IMR-90 (cell line): ENCODE results near the gene LTBP1.

Source experiments
- BHLHE40 ChIP-seq: fragments of 150-350 bp; IDR thresholded peaks from 2 replicates; pipeline ENCODE4 v1.6.1; 2016; ENCODE audit warnings: mild to moderate bottlenecking, low read depth, low read length
- CEBPB ChIP-seq: IDR thresholded peaks from 2 replicates; pipeline ENCODE4 v1.6.1; 2012; ENCODE audit warnings: low read depth, low read length, improper control_type of control experiment
- CHD1 ChIP-seq: IDR thresholded peaks from 2 replicates; pipeline ENCODE4 v1.6.1; 2012; ENCODE audit warnings: low read depth, low read length, improper control_type of control experiment
- CTCF ChIP-seq: conservative IDR thresholded peaks from 2 replicates; pipeline ENCODE4 v1.5.1; 2012; ENCODE audit warnings: mild to moderate bottlenecking, low read depth, low read length, improper control_type of control experiment
- ELK1 ChIP-seq: fragments of 150-350 bp; IDR thresholded peaks from 2 replicates; pipeline ENCODE4 v1.6.1; 2016; ENCODE audit warnings: low read depth, mild to moderate bottlenecking, low read length, moderate library complexity, borderline replicate concordance
- MAFK ChIP-seq: IDR thresholded peaks from 2 replicates; pipeline ENCODE4 v1.6.1; 2012; ENCODE audit warnings: low read depth, low read length, improper control_type of control experiment
- MXI1 ChIP-seq: IDR thresholded peaks from 2 replicates; pipeline ENCODE4 v1.6.1; 2012; ENCODE audit warnings: low read depth, mild to moderate bottlenecking, low read length, moderate library complexity, borderline replicate concordance
- NFE2L2 ChIP-seq: fragments of 150-350 bp; IDR thresholded peaks from 2 replicates; pipeline ENCODE4 v1.6.1; 2016; ENCODE audit warnings: low read depth, mild to moderate bottlenecking, low read length
- POLR2A ChIP-seq: IDR thresholded peaks from 2 replicates; pipeline ENCODE4 v1.6.1; 2012; ENCODE audit warnings: mild to moderate bottlenecking, low read depth, low read length
- RAD21 ChIP-seq: IDR thresholded peaks from 2 replicates; pipeline ENCODE4 v1.6.1; 2012; ENCODE audit warnings: low read length, improper control_type of control experiment
- RCOR1 ChIP-seq: IDR thresholded peaks from 2 replicates; pipeline ENCODE4 v1.6.1; 2012; ENCODE audit warnings: mild to moderate bottlenecking, low read length, improper control_type of control experiment; ENCODE audit not compliant: insufficient replicate concordance
- RFX5 ChIP-seq: IDR thresholded peaks from 2 replicates; pipeline ENCODE4 v1.8.0; 2012; ENCODE audit warnings: low read depth, mild to moderate bottlenecking, low read length, moderate library complexity
- SMC3 ChIP-seq: fragments of 150-350 bp; IDR thresholded peaks from 2 replicates; pipeline ENCODE4 v1.6.1; 2016; ENCODE audit warnings: low read depth, mild to moderate bottlenecking, antibody characterized with exemption, low read length, moderate library complexity

GRCh38 chr2:33188799-33189198, 242.0 kb downstream of the LTBP1 start:
- TF ChIP-seq RFX5, result no peak
- no peak for TF ChIP-seq CTCF
- TF ChIP-seq POLR2A, result no peak
- TF ChIP-seq RAD21, result no peak
- TF ChIP-seq SMC3, result no peak
- TF ChIP-seq NFE2L2, result no peak
- TF ChIP-seq BHLHE40, result no peak
- no peak for TF ChIP-seq RCOR1
- TF ChIP-seq MAFK, result no peak
- TF ChIP-seq CHD1, result no peak
- no peak for TF ChIP-seq ELK1
- no peak for TF ChIP-seq MXI1
- TF ChIP-seq CEBPB, result no peak
